ENCODE measurements around the gene CALN1. TPM values are rescaled to one million over a fixed set of nuclear protein-coding genes. Genes with fewer than 3 reads are reported as not detected.
"Not testable (repeated sequence)": the region's sequence is repeated elsewhere in the genome, so short reads cannot be mapped to it uniquely, and the experiment has no call there.

CALN1 gene
- polyA plus RNA-seq, 1 donor from 2014 or later: not detected

GRCh38 chr7:72391821-72392377, 20.2 kb downstream of the CALN1 start:
- no peak overlapping the region for H3K27ac Mint-ChIP-seq
- no peak overlapping the region for H3K4me3 Mint-ChIP-seq
- peaks cover 0 to 17% (median 0%) of the 10 kb centered on the region in 3 donors for H3K9me3 Mint-ChIP-seq
- no peaks in the 10 kb centered on the region for H3K4me1 Mint-ChIP-seq
- no peaks in the 10 kb centered on the region for H3K27me3 Mint-ChIP-seq
- H3K36me3 Mint-ChIP-seq: no peaks in the 10 kb centered on the region

DNA sequence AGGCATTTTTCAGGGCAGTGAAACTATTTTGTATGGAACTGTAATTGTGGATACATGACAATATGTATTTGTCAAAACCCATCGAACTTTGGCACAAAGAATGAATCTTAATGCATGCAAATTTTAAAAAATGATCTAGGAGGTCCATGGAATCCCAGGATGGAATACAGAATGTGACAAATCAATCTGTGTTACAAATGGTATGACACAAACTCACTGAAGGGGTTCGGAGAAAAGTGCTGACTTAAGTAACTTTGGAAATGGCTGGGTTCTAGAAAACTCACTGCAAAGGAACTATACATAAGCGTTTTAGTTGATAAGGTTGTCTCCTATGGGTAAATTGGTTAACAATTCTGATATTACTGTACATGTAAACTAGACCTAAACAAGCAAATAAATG, 26.0 kb downstream of the CALN1 start:
- H3K27ac Mint-ChIP-seq: no peak overlapping the region
- H3K4me1 Mint-ChIP-seq: no peaks in the 10 kb centered on the region
- H3K4me3 Mint-ChIP-seq: no peak overlapping the region

DNA sequence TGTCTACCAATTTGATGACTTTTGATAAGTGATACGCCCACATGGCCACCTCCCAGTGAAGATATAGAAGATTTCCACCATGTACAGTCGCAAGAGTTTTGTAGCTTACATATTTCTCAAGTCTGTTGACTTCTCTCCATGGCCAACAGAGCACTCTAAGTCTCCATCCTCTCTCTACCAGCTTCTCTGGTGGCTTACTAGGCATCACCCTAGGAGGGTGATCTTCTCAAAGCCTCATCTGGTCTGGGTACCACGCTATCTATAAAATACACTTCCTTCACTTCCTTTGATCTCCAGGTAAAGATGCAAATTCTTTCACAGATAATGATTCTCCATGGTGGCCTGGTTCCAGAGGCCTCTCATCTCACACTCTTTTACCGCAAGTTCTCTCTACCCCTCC, 49.9 kb downstream of the CALN1 start:
- Mint-ChIP-seq H3K27ac (no peak overlapping the region), H3K9me3 (peaks cover 2 to 8% (median 6%) of the 10 kb centered on the region in 3 donors), H3K36me3 (peaks cover 1% of the 10 kb centered on the region), H3K4me3 (no peak overlapping the region), H3K27me3 (no peaks in the 10 kb centered on the region), H3K4me1 (no peaks in the 10 kb centered on the region)

More for the DNA sequence above, 26.0 kb downstream of the CALN1 start:
- peaks cover 5 to 17% (median 7%) of the 10 kb centered on the region in 3 donors for H3K9me3 Mint-ChIP-seq
- H3K36me3 Mint-ChIP-seq: no peaks in the 10 kb centered on the region
- no peaks in the 10 kb centered on the region for H3K27me3 Mint-ChIP-seq

- Mint-ChIP-seq H3K4me1 (no peaks in the 10 kb centered on the region), H3K27ac (no peak overlapping the region), H3K36me3 (no peaks in the 10 kb centered on the region), H3K27me3 (no peaks in the 10 kb centered on the region), H3K4me3 (no peak overlapping the region), H3K9me3 (peaks cover 2 to 5% (median 4%) of the 10 kb centered on the region in 3 donors)
Observed at GRCh38 chr7:72345208-72345727, 66.9 kb downstream of the CALN1 start.

DNA sequence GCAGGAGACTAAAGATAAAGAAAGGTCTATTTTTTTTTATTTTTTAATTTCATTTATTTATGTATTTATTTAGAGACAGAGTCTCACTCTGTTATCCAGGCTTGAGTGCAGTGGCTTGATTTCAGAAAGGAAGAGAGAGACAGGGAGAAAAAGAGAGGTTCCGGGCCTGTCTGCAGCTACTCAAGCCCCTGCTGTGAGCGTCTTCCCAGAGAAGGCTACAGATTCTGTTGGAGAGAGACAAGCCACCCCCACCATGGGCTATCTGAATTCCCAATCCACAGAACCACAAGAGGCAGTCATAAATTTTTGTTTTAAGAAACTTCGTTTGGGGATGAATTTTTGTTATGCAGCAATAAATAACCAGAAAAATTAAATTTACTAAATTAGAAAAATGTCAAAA, 68.1 kb downstream of the CALN1 start:
- Mint-ChIP-seq H3K27me3 (peaks cover 2% of the 10 kb centered on the region), H3K9me3 (peaks cover 6 to 12% (median 7%) of the 10 kb centered on the region in 3 donors), H3K4me1 (no peaks in the 10 kb centered on the region), H3K36me3 (no peaks in the 10 kb centered on the region), H3K27ac (no peak overlapping the region), H3K4me3 (no peak overlapping the region)

DNA sequence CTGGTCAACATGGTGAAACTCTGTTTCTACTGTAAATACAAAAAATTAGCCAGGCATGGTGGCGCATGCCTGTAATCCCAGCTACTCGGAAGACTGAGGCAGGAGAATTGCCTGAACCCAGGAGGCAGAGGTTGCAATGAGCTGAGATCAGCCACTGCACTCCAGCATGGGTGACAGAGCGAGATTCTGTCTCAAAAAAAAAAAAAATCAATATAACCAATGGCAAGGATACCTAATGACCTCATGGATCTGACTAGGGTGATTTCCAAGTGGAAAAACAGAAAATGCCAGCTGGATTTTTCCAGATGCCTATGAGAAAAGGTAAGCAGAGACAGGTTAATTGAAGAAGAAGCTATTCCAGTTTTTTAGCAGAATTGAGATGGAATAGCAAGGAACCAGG, 68.8 kb downstream of the CALN1 start:
- H3K4me3 Mint-ChIP-seq, H3K27me3 Mint-ChIP-seq, H3K36me3 Mint-ChIP-seq, H3K27ac Mint-ChIP-seq, H3K4me1 Mint-ChIP-seq, H3K9me3 Mint-ChIP-seq: not testable (repeated sequence)

DNA sequence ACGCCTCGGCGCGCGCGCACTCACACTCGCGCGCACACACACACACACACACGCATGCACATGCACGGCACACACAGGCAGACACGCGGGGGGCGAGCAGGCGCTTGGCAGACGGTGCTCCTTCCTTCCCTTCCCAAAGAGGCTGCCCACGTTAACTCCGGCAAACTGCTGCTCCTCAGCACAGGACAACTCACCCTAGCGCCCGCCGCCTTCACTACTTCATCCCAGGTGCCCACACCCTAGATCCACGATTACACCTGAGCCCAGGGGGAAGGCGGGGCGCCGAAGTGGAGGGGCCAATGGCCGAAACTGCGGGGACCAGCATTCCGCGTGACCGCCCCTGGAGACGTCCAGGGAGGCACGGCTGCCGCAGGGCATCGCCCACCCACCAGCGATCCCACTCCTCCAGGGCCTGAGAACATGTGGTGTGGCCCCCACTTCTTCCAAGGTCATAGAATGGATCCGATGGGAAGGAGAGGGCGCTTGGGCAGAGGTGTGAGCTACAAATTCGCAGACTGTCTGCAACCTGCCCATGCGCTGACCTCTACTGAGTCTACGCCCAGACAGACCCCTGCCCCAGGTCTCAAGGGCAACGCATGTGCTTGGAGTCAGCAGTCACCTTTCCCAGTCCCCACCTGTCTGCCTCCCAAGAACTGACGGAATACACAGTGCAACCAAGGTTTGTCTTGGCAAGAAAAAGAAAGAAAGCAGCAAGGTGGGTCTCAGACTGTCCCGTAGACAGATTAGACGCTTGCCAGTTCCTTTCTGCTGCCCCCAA, 74.6 kb downstream of the CALN1 start:
- peaks cover 4 to 10% (median 8%) of the 10 kb centered on the region in 3 donors for H3K9me3 Mint-ChIP-seq
- no peaks in the 10 kb centered on the region for H3K4me1 Mint-ChIP-seq
- peak overlapping the region in 1 of 4 donors; percentile 22 for H3K4me3 Mint-ChIP-seq
- H3K27ac Mint-ChIP-seq: no peak overlapping the region
- peaks cover 20% of the 10 kb centered on the region for H3K27me3 Mint-ChIP-seq
- no peaks in the 10 kb centered on the region for H3K36me3 Mint-ChIP-seq

- Mint-ChIP-seq H3K4me1 (no peaks in the 10 kb centered on the region), H3K4me3 (no peak overlapping the region), H3K9me3 (peaks cover 4 to 12% (median 11%) of the 10 kb centered on the region in 3 donors), H3K36me3 (no peaks in the 10 kb centered on the region), H3K27me3 (peaks cover 20% of the 10 kb centered on the region), H3K27ac (no peak overlapping the region)
Observed at GRCh38 chr7:72336632-72337389, 75.3 kb downstream of the CALN1 start.

DNA sequence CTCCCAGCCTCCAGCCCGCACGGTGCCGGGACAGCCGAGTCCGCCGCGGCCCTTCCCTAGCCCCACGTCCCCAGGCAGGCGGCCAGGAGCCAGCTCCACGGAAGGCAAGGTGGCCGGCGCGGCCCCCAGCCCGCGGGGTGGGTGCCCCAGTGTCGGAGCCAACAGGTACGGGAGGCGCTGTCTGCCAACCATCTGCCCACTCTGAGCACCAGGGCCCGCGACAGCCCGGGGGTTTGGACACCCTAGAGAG, 75.8 kb downstream of the CALN1 start:
- H3K36me3 Mint-ChIP-seq: no peaks in the 10 kb centered on the region
- no peak overlapping the region for H3K27ac Mint-ChIP-seq
- H3K4me3 Mint-ChIP-seq: no peak overlapping the region
- peaks cover 20% of the 10 kb centered on the region for H3K27me3 Mint-ChIP-seq
- H3K4me1 Mint-ChIP-seq: no peaks in the 10 kb centered on the region
- H3K9me3 Mint-ChIP-seq: peaks cover 4 to 12% (median 11%) of the 10 kb centered on the region in 3 donors

GRCh38 chr7:72335561-72336381, 76.4 kb downstream of the CALN1 start:
- Mint-ChIP-seq H3K9me3 (peaks cover 4 to 13% (median 11%) of the 10 kb centered on the region in 3 donors), H3K4me1 (no peaks in the 10 kb centered on the region), H3K27me3 (peaks cover 20% of the 10 kb centered on the region), H3K36me3 (no peaks in the 10 kb centered on the region), H3K27ac (no peak overlapping the region), H3K4me3 (no peak overlapping the region)

- Mint-ChIP-seq H3K4me3 (no peak overlapping the region), H3K9me3 (peaks cover 4 to 17% (median 10%) of the 10 kb centered on the region in 3 donors), H3K4me1 (no peaks in the 10 kb centered on the region), H3K27ac (no peak overlapping the region), H3K27me3 (peaks cover 20% of the 10 kb centered on the region), H3K36me3 (no peaks in the 10 kb centered on the region)
Observed at GRCh38 chr7:72334698-72335097, 77.4 kb downstream of the CALN1 start.

DNA sequence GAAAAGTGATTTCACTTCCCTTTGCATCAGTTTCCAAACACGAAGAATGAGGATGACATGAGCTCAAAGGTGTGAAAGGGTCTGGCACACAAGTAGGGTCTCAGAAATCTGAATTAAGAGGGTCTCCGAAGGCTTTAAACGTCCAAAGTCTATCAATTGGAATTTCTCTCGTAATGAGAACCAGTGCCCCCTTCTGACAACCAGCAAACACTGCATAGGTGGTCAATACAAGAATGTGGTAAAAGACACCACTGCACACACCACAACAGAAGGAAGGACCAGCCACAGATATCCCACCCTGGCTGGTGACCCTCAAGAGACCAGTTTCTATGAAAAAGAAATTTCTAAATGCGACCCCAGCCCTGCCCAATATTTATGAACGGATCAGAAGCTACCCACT, 78.1 kb downstream of the CALN1 start:
- Mint-ChIP-seq H3K36me3 (no peaks in the 10 kb centered on the region), H3K4me1 (no peaks in the 10 kb centered on the region), H3K27ac (no peak overlapping the region), H3K9me3 (peaks cover 2 to 11% (median 6%) of the 10 kb centered on the region in 3 donors), H3K27me3 (peaks cover 18% of the 10 kb centered on the region), H3K4me3 (no peak overlapping the region)

DNA sequence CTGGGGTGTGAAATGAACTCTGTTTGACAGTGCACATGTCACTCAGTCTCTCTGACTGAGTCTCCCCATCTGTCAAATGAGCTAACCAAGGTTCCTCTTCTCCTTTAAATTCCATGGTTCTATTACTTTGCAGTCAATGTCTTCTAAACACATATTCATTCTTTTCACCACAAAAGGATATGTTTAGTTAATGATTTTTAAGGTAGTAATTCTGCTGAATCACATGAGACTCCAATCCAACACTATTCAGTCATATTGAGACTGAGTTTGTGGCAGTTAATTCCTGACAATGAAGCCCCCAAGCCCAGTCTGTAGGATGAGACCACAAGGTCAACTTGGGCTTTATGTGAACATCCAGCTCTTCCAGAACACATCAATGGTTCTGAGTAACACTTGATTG, 85.3 kb downstream of the CALN1 start:
- Mint-ChIP-seq H3K27ac (no peak overlapping the region), H3K9me3 (peaks cover 0 to 10% (median 3%) of the 10 kb centered on the region in 3 donors), H3K27me3 (no peaks in the 10 kb centered on the region), H3K36me3 (no peaks in the 10 kb centered on the region), H3K4me1 (no peaks in the 10 kb centered on the region), H3K4me3 (no peak overlapping the region)

GRCh38 chr7:72326365-72326764, 85.8 kb downstream of the CALN1 start:
- Mint-ChIP-seq H3K36me3 (no peaks in the 10 kb centered on the region), H3K27me3 (no peaks in the 10 kb centered on the region), H3K9me3 (peaks cover 0 to 10% (median 3%) of the 10 kb centered on the region in 3 donors), H3K27ac (no peak overlapping the region), H3K4me3 (no peak overlapping the region), H3K4me1 (no peaks in the 10 kb centered on the region)

DNA sequence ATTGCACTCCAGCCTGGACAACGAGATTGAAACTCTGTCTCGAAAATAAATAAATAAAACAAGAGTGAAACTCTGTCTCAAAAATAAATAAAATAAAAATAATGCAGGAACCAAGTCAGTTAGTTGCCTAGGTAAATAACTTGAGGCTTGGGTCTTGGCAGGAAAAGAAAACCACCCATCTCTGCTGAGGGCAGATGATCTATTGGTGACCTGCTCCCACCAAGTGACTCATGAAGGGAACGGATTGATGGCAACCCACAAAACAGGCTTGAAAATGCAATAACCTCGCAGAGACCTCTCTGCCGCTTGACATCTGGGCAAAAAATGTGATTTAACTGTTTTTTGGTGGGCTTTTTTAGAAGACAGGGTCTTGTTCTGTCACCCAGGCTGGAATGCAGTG, 86.6 kb downstream of the CALN1 start:
- Mint-ChIP-seq H3K4me3 (no peak overlapping the region), H3K36me3 (no peaks in the 10 kb centered on the region), H3K9me3 (peaks cover 0 to 10% (median 3%) of the 10 kb centered on the region in 3 donors), H3K27me3 (no peaks in the 10 kb centered on the region), H3K4me1 (no peaks in the 10 kb centered on the region), H3K27ac (peak overlapping the region in 1 of 3 donors; percentile 43)

All from IgD-negative memory B cell (primary cell).